Measurements from ENCODE around the gene DXO. TPM values are rescaled to one million over a fixed set of nuclear protein-coding genes. Genes with fewer than 3 reads are reported as not detected.
"Not testable (repeated sequence)": the region's sequence is repeated elsewhere in the genome, so short reads cannot be mapped to it uniquely, and the experiment has no call there.

Gene DXO
- total RNA-seq, 1 donor, result 16.1 TPM

GRCh38 chr6:31996385-31996784 is 24.4 kb upstream of the DXO start:
- H3K9me3 ChIP-seq (ENCODE audit: low read depth, low read length); H3K4me1 ChIP-seq (ENCODE audit: insufficient read depth, low read length); H3K4me3 ChIP-seq (ENCODE audit: low read length); H3K27me3 ChIP-seq (ENCODE audit: insufficient read depth, low read length): not testable (repeated sequence)

DNA sequence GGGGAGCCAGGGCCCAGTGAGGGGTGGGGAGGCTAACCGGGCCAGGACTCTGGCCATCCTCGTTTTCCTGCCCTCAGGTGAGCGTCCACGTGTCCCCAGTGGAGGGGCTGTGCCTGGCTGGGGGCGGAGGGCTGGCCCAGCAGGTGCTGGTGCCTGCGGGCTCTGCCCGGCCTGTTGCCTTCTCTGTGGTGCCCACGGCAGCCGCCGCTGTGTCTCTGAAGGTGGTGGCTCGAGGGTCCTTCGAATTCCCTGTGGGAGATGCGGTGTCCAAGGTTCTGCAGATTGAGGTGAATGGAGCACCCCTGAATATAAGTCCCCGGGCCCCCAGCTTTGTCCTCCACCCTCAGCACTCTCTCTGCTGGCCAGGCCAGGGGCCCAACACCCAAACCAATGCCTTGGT is 22.5 kb upstream of the DXO start:
- not testable (repeated sequence) for H3K4me1 ChIP-seq (ENCODE audit: insufficient read depth, low read length); H3K9me3 ChIP-seq (ENCODE audit: low read depth, low read length); H3K27me3 ChIP-seq (ENCODE audit: insufficient read depth, low read length); H3K4me3 ChIP-seq (ENCODE audit: low read length)

GRCh38 chr6:31989363-31989762 is 17.4 kb upstream of the DXO start:
- not testable (repeated sequence) for H3K9me3 ChIP-seq (ENCODE audit: low read depth, low read length); H3K27me3 ChIP-seq (ENCODE audit: insufficient read depth, low read length); H3K4me3 ChIP-seq (ENCODE audit: low read length); H3K4me1 ChIP-seq (ENCODE audit: insufficient read depth, low read length)

DNA sequence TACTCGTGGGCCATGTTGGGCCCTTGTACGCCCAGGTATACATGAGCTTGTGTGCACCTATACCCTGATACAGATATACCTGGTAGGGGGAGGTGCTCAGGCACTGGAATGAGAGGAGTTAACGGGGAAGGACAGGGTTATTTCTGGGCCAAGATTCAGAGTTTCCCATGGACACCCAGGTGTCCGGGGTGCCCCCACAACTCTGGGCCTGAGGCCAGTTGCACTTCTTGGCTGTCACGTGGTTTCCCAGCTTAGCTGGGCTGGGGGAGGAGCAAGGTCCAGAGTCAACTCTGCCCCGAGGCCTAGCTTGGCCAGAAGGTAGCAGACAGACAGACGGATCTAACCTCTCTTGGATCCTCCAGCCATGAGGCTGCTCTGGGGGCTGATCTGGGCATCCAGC is 9.8 kb upstream of the DXO start, which contains the start of gene C4A:
Gene C4A, plus strand, starts transcription at position 314 of the 400 bp plus-strand sequence. Its CDS starts 51 bp downstream, at position 365.
- not testable (repeated sequence) for H3K27me3 ChIP-seq (ENCODE audit: insufficient read depth, low read length); H3K4me1 ChIP-seq (ENCODE audit: insufficient read depth, low read length); H3K4me3 ChIP-seq (ENCODE audit: low read length); H3K9me3 ChIP-seq (ENCODE audit: low read depth, low read length)

DNA sequence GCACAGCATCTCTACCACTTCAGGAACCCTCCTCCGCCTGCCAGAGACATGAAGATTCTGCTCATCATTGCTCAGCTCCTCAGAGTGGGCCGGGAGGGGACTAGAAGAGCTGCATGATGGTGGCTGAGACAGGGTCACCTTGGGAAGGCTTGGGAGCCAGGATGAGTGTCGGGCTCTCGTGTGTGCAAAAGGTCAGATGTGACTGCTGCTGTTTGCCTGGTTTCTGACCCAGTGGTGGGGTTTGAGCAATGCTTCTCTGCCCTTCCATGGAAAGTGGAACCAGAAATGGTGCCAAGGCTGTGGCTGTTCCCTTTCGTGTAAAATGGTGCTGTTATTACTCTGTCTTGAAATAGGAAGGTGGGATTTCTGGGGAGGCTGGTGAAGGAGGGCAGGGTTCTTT is 9.1 kb upstream of the DXO start:
- not testable (repeated sequence) for H3K4me1 ChIP-seq (ENCODE audit: insufficient read depth, low read length); H3K27me3 ChIP-seq (ENCODE audit: insufficient read depth, low read length); H3K4me3 ChIP-seq (ENCODE audit: low read length); H3K9me3 ChIP-seq (ENCODE audit: low read depth, low read length)

GRCh38 chr6:31980195-31980876 is 8.4 kb upstream of the DXO start:
- H3K4me1 ChIP-seq (ENCODE audit: insufficient read depth, low read length); H3K9me3 ChIP-seq (ENCODE audit: low read depth, low read length); H3K27me3 ChIP-seq (ENCODE audit: insufficient read depth, low read length); H3K4me3 ChIP-seq (ENCODE audit: low read length): not testable (repeated sequence)

- Histone ChIP-seq H3K4me3 (ENCODE audit: low read length) (no peak overlapping the region), H3K4me1 (ENCODE audit: insufficient read depth, low read length) (no peaks in the 10 kb centered on the region), H3K27me3 (ENCODE audit: insufficient read depth, low read length) (no peaks in the 10 kb centered on the region), H3K9me3 (ENCODE audit: low read depth, low read length) (no peaks in the 10 kb centered on the region)
Observed at GRCh38 chr6:31979238-31979898, 7.4 kb upstream of the DXO start.

DNA sequence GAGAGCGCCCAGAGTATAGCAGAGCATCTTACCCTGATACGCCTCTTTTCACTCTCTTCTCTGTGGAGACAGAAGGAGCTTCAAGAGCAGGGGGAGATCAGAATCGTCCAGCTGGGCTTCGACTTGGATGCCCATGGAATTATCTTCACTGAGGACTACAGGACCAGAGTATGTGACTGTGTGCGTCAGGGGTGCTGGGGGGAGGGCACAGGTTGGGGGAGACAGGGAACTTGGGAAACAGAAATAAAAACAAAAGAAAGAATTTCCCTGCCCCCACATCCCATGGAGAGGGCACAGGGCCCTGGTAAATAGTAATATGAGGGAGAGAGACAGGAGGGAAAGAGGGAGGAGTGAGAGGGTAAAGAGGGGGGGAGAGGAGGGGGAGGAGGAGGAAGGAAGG is 6.9 kb upstream of the DXO start:
- Histone ChIP-seq H3K27me3 (ENCODE audit: insufficient read depth, low read length) (no peaks in the 10 kb centered on the region), H3K9me3 (ENCODE audit: low read depth, low read length) (no peaks in the 10 kb centered on the region), H3K4me1 (ENCODE audit: insufficient read depth, low read length) (no peaks in the 10 kb centered on the region), H3K4me3 (ENCODE audit: low read length) (no peak overlapping the region)

- no peak overlapping the region for H3K4me3 ChIP-seq (ENCODE audit: low read length)
- H3K27me3 ChIP-seq (ENCODE audit: insufficient read depth, low read length), result no peaks in the 10 kb centered on the region
- peaks cover 8% of the 10 kb centered on the region for H3K4me1 ChIP-seq (ENCODE audit: insufficient read depth, low read length)
- no peaks in the 10 kb centered on the region for H3K9me3 ChIP-seq (ENCODE audit: low read depth, low read length)
Observed at GRCh38 chr6:31977816-31978431, 6.0 kb upstream of the DXO start.

DNA sequence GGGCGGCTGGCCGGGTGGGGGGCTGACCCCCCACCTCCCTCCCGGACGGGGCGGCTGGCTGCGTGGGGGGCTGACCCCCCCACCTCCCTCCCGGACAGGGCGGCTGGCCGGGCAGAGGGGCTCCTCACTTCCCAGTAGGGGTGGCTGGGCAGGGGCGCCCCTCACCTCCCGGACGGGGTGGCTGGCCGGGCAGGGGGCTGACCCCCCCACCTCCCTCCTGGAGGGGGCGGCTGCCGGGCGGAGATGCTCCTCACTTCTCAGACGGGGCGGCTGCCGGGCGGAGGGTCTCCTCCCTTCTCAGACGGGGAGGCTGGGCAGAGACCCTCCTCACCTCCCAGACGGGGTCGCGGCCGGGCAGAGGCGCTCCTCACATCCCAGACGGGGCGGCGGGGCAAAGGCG is 4.1 kb upstream of the DXO start:
- H3K4me1 ChIP-seq (ENCODE audit: insufficient read depth, low read length), result peaks cover 19% of the 10 kb centered on the region
- not testable (repeated sequence) for H3K9me3 ChIP-seq (ENCODE audit: low read depth, low read length); H3K27me3 ChIP-seq (ENCODE audit: insufficient read depth, low read length); H3K4me3 ChIP-seq (ENCODE audit: low read length)

DNA sequence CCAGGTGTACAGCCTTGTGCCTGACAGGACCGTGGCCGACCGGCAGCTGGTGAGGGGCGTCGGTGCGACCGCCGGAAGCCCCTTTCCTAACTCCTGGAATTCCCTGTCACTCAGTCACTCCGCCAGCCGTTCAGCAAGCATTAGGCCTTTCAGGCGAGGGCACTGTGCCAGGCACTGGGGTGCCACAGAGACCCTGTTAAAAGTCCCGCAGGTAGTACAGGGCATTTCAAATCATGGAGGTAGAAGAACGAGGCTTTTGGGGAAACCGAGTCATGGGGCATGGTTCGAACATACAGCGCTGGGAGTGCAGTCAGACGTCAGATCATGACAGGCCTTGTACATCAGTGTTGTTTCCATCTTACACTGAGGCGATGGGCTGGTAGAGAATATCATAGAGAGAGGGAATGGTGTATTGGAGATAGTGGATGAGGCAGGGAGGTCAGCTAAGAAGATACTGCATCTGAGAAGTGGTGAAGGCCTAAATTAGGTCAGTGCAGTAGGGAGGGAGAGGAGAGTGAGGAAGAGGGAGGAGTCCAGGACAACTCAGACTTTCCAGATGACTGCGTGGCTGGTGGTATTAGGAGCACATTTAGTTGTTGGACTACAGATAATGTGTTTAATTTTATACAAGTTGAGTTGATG is 892 bp upstream of the DXO start:
- peaks cover 25% of the 10 kb centered on the region for H3K4me1 ChIP-seq (ENCODE audit: insufficient read depth, low read length)
- H3K4me3 ChIP-seq (ENCODE audit: low read length), result peak overlapping the region; percentile 77
- H3K9me3 ChIP-seq (ENCODE audit: low read depth, low read length), result no peaks in the 10 kb centered on the region
- H3K27me3 ChIP-seq (ENCODE audit: insufficient read depth, low read length), result no peaks in the 10 kb centered on the region

- no peaks in the 10 kb centered on the region for H3K9me3 ChIP-seq (ENCODE audit: low read depth, low read length)
- peak overlapping the region; percentile 77 for H3K4me3 ChIP-seq (ENCODE audit: low read length)
- H3K27me3 ChIP-seq (ENCODE audit: insufficient read depth, low read length), result no peaks in the 10 kb centered on the region
- peaks cover 25% of the 10 kb centered on the region for H3K4me1 ChIP-seq (ENCODE audit: insufficient read depth, low read length)
Observed at GRCh38 chr6:31971279-31971992, 502 bp downstream of the DXO start.

GRCh38 chr6:31970604-31971271 is 1.2 kb downstream of the DXO start:
- Histone ChIP-seq H3K9me3 (ENCODE audit: low read depth, low read length) (no peaks in the 10 kb centered on the region), H3K27me3 (ENCODE audit: insufficient read depth, low read length) (no peaks in the 10 kb centered on the region), H3K4me3 (ENCODE audit: low read length) (no peak overlapping the region), H3K4me1 (ENCODE audit: insufficient read depth, low read length) (peaks cover 25% of the 10 kb centered on the region)

DNA sequence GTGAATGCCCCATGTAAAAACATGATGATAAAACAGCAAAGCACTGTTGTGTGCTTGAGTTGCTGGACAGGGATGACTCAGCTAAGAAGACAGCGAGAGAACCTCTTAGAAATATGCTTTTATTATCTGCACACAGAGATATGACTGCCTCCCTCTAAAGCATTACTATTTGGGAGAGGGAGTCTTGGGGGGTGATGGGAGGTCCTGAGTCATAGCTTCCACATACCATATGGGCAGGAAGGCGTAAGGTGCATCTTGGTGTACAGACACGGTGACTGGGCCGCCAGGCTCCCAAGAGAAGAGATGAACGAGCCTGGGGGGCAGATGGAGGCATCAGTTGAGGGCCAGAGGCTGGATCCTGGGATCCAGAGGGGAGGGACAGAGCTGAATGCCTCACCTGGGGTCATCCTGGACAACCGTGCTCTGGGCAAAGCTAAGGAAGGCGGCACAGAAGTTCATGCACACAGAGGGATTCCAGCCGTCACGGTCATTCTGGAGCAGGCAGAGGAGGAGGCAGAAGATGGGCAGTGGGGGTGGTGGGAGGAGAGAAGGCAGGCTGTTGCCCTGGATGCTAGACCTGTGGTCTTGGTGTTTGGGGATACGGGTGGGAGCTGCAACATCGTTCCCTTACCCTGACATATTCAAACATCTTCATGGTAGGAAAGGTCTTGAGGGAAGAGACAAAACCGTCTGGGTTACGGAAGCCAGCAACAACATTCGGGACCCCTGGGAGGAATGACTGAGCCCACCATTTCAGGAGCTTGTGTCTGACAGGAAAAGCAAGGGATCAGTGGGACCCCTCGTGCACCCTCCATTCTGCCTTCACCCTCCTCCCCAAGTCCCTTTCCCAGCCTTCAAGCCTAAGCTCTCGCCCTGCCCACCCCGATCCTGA is 2.0 kb downstream of the DXO start:
- Histone ChIP-seq H3K27me3 (ENCODE audit: insufficient read depth, low read length) (no peaks in the 10 kb centered on the region), H3K9me3 (ENCODE audit: low read depth, low read length) (no peaks in the 10 kb centered on the region), H3K4me1 (ENCODE audit: insufficient read depth, low read length) (peaks cover 25% of the 10 kb centered on the region), H3K4me3 (ENCODE audit: low read length) (no peak overlapping the region)

All from mononuclear cell (primary cell).